VCaP (cell line): ENCODE measurements around the gene LRRC27.

Experiments used
- H3K27ac ChIP-seq: fragments of 450-650 bp; 2 replicates; pipeline ENCODE4 v1.5.1; 2017
- CTCF ChIP-seq: fragments of 450-650 bp; conservative IDR thresholded peaks from 2 replicates; pipeline ENCODE4 v1.5.1; 2017; ENCODE audit warnings: mild to moderate bottlenecking, moderate library complexity

LRRC27 gene

GRCh38 chr10:132298038-132298881, 33.7 kb upstream of the LRRC27 start:
- TF ChIP-seq CTCF, result no peak
- no peak overlapping the region for H3K27ac ChIP-seq

GRCh38 chr10:132299371-132300336, 32.3 kb upstream of the LRRC27 start:
- no peak for TF ChIP-seq CTCF
- H3K27ac ChIP-seq, result no peak overlapping the region

- no peak overlapping the region for H3K27ac ChIP-seq
- no peak for TF ChIP-seq CTCF
Measured at GRCh38 chr10:132300582-132300981, 31.4 kb upstream of the LRRC27 start.

- no peak for TF ChIP-seq CTCF
- no peak overlapping the region for H3K27ac ChIP-seq
Measured at GRCh38 chr10:132301371-132302330, 30.3 kb upstream of the LRRC27 start.

- no peak for TF ChIP-seq CTCF
- no peak overlapping the region for H3K27ac ChIP-seq
Measured at GRCh38 chr10:132302421-132303310, 29.3 kb upstream of the LRRC27 start.

GRCh38 chr10:132303361-132304115, 28.5 kb upstream of the LRRC27 start:
- no peak for TF ChIP-seq CTCF
- H3K27ac ChIP-seq, result peak overlapping the region; percentile 27; the same call in 1 of the 2 replicates
